UCSD-AML1 (cell line): ENCODE results near the gene CSRP1.

ENCODE experiments used
- DNase-seq: peaks from one replicate; lab custom pipeline; 2025; ENCODE audit not compliant: unreplicated experiment; lab: John Stamatoyannopoulos, UW

CSRP1 gene

DNA sequence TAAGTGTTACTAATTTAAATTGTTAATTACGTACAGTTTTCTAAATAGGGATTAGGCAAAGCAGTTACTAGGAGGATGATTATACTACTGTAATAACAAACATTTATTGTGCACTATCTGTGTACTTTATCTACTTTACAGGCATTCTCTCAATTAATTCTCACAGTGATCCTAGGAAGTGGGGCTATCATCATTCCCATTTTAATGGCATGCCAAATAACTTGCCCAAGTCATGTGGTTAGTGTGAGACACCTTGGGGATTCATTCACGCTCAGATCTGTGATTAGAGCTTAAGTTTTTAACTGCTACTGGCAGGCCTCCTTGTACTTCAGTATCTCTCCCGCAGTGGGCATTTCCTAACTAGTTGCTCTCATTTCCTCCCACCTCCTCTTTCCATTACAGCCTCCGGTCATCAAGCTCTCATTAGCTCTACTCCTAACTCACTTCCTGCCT lies 49.4 kb downstream of the CSRP1 start:
- DNase-seq, result no peak

DNA sequence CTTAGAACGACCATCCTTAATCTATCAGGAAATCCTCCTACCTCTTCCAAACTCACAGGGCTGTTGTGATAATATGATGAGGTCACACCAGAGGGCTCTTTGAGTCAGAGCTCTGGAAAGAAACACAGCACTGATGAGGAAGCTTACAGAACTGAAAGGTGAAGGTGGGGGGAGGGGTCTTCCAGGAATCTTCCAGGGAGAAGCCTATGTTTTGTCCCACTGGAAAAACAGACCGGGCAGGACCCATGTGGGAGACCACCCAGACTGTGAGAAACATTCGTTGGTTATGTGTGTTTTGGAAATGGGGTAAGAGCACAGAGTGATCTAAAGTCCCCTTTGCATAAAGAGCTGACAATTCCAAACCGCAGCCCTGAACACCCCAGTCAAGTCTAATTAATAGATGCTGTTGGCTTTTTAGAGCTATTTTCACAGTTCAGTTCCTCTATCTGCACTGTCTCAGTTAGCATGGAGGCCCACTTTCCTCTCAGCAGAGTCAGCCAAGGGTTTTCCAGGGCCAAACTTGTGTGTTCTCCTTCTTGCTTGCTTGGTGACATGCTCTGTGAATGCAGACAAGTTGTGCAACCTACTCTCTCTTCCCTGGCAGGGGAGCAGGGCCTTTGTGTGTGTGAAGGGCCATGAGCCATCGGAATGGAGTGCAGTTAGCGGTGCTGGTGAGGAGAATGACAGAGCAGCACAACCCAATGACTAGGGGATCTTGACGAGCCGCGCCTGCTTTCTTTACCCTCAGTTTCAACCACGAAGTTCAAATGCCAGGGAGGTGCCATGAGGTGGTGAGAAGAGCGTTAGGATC lies 50.2 kb downstream of the CSRP1 start:
- DNase-seq, result no peak

DNA sequence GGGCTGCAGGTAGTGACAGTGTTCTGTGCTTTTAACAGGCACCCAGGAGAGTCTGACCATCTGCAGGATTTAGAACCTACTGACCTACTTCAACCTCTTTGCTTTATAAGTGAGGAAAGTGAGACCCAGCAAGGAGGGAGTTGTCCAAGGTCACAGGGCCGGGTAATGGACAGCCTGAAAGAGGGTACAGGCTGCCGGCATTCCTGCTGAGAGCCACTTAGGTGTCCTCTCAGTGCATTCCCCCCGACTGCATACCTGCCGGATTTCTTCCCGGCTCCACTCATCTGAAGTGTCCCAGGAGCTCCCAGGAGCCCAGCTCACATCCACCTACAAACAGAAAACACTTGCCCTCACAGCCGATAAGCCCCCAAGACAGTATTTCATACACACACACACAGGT lies 51.8 kb downstream of the CSRP1 start:
- DNase-seq, result no peak

- no peak for DNase-seq
Observed at GRCh38 chr1:201454608-201455007, 52.3 kb downstream of the CSRP1 start.

DNA sequence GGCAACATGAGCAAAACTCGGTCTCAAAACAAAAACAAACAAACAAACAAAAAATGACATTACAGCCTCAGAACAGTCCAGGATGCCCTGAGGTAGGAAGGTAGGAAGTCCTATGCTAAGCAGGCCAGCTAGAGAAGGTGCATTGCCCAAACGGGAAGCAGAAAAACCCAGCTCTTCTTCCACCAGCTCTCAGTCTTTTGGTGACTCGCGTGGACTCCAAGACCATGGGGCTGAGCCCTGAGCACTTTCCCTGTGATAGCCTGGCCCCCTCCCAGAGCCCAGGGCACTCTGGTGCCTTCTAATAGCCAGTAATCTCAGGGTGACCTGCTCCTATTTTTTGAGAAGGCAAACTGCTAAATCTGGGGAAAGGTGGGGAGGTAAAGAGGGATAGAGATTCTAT lies 54.1 kb downstream of the CSRP1 start:
- no peak for DNase-seq

DNA sequence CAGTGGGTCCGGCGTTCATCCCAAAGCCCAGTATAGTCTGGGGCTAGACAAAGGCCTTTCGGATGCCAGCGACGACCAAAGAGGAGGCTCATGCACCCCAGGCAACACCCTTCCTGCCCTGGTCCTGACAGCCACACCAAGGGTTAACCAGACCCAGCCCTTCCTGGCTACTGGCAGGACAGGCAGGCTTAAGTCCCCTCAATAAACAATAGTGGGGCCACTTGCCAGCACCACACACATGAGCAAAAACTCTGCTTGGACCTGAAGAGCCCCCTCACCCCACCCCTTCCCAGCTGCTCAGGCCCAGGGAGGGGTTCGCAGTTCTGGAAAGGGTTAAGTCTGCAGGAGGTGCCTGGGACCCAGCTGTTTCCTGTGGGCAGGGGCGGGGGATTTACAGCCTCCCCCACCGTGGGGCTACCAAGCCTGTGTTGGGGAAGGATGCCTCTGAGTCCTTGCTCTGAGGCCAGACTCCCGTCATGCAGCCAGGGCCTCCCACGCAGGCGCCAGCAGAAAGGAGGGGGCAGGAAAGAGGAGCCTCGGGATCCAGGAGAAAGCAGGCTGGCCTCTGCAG lies 56.1 kb downstream of the CSRP1 start:
- DNase-seq, result peak; percentile 70

GRCh38 chr1:201448990-201449389 lies 57.9 kb downstream of the CSRP1 start:
- DNase-seq, result no peak

GRCh38 chr1:201447903-201448871 lies 58.7 kb downstream of the CSRP1 start:
- peak; percentile 69 for DNase-seq

- DNase-seq, result no peak
Observed at GRCh38 chr1:201445310-201445709, 61.6 kb downstream of the CSRP1 start.

- DNase-seq, result peak; percentile 25
Observed at GRCh38 chr1:201444792-201445191, 62.1 kb downstream of the CSRP1 start.

GRCh38 chr1:201443747-201444146 lies 63.2 kb downstream of the CSRP1 start:
- no peak for DNase-seq

- no peak for DNase-seq
Observed at GRCh38 chr1:201436969-201437368, 70.0 kb downstream of the CSRP1 start.

DNA sequence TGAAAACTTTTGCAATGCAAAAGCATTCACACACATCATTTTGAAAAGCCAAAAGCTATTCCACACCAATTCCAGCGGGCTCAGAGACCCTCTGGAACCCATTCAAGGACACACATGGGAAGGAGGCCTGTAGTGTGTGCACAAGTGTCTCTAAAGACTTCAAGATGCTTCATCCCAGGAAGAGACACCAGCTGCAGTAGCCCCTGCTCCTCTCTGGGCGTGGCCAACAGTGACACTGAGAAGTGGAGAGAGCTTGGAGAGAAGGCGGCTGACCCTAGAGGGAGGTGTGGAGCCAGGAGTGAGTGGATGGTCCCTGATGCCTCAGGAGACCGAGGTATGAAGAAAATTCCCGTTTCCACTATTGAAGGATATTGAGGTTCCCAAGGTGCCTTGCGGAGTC lies 70.5 kb downstream of the CSRP1 start:
- no peak for DNase-seq

- DNase-seq, result no peak
Observed at GRCh38 chr1:201434266-201434665, 72.7 kb downstream of the CSRP1 start.

DNA sequence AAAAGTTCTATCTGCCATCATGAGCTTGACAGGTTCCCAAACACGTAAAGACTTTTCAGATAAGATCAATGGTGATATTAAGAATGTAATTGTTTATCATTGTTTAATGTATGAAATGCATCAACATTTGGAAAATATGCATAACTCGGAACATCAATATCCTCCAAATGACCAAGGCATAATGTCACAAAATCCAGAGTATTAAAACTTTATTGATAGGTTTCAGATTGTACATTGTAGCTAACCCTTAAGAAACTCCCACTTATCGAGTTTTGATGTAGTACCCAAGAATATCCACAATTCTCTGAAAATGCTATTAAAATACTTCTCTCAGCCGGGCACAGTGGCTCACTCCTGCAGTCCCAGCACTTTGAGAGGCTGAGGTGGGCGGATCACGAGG lies 73.3 kb downstream of the CSRP1 start:
- no peak for DNase-seq
